ENCODE data around the gene KLHDC7B. TPM values are rescaled to one million over a fixed set of nuclear protein-coding genes. Genes with fewer than 3 reads are reported as not detected.

Gene KLHDC7B
- total and polyA plus RNA-seq, 10 of the 15 experiments (the other 5 are each of a cell fraction or from before 2014, with no cell fraction given) = 0.05 to 2.2 (median 0.93) TPM; not detected in 2

DNA sequence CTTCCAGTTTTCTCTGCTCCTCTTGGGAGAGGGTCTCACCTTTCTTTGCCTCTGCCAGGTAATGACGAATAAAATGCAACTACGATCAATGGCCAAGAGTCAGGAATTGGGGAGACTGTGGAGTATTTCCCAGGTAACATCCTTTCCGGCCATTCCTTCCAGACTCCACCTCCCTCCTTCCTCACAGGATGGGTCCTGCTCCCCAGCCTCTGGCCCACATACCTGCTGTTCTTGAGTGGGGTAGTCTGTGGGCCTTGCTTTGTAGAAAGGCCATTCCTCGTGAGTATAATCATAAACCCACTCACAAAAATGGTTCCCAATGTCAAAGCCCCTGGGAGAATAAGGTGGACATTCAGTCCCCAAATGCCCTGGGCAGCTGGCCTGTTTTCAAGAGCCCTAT, 34.1 kb downstream of the KLHDC7B start (continued):
- TF ChIP-seq, protein P1, sequence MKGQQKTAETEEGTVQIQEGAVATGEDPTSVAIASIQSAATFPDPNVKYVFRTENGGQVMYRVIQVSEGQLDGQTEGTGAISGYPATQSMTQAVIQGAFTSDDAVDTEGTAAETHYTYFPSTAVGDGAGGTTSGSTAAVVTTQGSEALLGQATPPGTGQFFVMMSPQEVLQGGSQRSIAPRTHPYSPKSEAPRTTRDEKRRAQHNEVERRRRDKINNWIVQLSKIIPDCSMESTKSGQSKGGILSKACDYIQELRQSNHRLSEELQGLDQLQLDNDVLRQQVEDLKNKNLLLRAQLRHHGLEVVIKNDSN (IDR thresholded peaks at IDR 0.05; ENCODE audit: borderline replicate concordance, extremely low read length, insufficient read depth, low read depth, low read length) = no peak
- TF ChIP-seq NBN (IDR thresholded peaks at IDR 0.05) = no peak
- TF ChIP-seq RUNX3 (IDR thresholded peaks at IDR 0.05; ENCODE audit: low read length) = no peak

DNA sequence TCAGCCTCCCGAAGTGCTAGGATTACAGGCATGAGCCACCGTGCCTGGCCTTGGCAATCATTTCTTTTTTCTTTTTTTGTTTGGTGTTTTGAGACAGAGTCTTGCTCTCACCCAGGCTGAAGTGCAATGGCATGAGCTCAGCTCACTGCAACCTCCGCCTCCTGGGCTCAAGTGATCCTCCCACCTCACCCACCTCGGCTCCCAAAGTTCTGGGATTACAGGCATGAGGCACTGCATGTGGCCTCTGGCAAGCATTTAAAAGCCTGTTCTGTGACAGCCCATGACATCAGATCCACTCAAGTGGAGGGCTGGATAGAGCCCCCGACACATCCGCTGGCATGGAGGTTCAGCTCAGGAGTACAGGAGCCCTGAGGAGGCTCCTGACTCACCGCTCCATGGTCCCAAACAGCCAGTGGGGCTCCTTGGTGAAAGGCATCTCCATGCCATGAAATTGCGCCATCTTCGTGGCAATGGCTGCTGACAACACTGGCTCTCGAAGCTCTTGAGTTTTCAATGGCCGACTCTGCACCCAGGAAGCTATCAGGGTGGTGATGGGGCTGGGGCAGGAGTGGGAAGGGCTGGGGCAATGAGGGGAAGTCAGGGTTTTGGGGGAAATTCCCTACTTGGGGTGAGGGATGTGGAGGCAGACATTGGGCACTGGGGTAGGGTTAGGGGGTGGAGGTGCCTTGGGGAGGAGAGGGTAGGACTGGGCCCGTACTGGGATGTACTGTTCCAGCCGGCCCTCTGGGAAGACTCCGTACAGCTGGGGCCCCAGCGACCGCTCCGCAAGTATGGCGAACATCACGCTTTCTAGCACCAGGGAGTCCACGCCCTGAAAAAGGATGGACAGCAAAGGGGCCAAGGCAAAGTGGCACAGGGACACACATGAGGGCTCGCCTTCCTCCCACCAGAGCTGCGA, 35.6 kb downstream of the KLHDC7B start:
- peak overlapping the region; percentile 82 for H3K4me2 ChIP-seq (ENCODE audit: control insufficient read depth, insufficient read depth)
- H3K4me1 ChIP-seq (ENCODE audit: control insufficient read depth, insufficient read depth, low read length) = peaks cover 15% of the 10 kb centered on the region
- in situ Hi-C loops (cut with MboI) (no loop called here), intact Hi-C loops (cut with micrococcal nuclease; ENCODE audit: unreplicated experiment) (loop anchor here (5.0 kb wide), 1 partner anchor 54 kb away; the partner anchor contains the start of gene SCO2)
- WGBS (ENCODE audit: insufficient coverage, insufficient replicate concordance, low lambda C conversion rate, missing lambda C conversion rate) = 86% methylated on average over 22 of the region's 22 CpGs
- no peaks in the 10 kb centered on the region for H4K20me1 ChIP-seq (ENCODE audit: control insufficient read depth, insufficient read depth)
- peak overlapping the region; percentile 87 for H3K4me3 ChIP-seq
- no peak overlapping the region for H2AFZ ChIP-seq (ENCODE audit: control insufficient read depth, low read depth, low read length)
- no peak for FAIRE-seq
- no peaks in the 10 kb centered on the region for H3K27me3 ChIP-seq (replicated peaks in 1 of 2; ENCODE audit: control insufficient read depth in 2 of 2, insufficient read depth in 2 of 2, low read length in 1 of 2)
- H3K79me2 ChIP-seq (ENCODE audit: control insufficient read depth, insufficient read depth, low read length) = peaks cover 20% of the 10 kb centered on the region
- no peaks in the 10 kb centered on the region for H3K9me3 ChIP-seq (replicated peaks; ENCODE audit: control insufficient read depth, insufficient read depth, low read length)
- H3K36me3 ChIP-seq (ENCODE audit: control insufficient read depth in 2 of 2, insufficient read depth in 2 of 2, low read length in 1 of 2) = peaks cover 4 to 6% of the 10 kb centered on the region in 2 experiments; a peak in 3 of 4 replicates
- ChIA-PET POLR2A (interaction anchor here (0.6 to 2.6 kb wide), 11 partner anchors 18 to 279 kb away, joined by 3 to 7 read pairs (median 4); partner anchors contain the start of genes ARSA, SYCE3 and TYMP), CTCF (interaction anchor here (0.6 to 3.0 kb wide), 5 partner anchors 18 to 1978 kb away, joined by 3 to 13 read pairs (median 4); partner anchors contain the start of gene SYCE3), SMC1A (ENCODE audit: uncharacterized antibody, unreplicated experiment) (interaction anchor here (0.9 to 2.5 kb wide), 2 partner anchors 39 to 56 kb away, joined by 3 to 8 read pairs; partner anchors contain the start of gene SCO2), RAD21 (ENCODE audit: unreplicated experiment) (interaction anchor here (1.4 to 2.8 kb wide), 3 partner anchors 17 to 56 kb away, joined by 3 to 16 read pairs (median 7); partner anchors contain the start of gene SCO2)
- peak overlapping the region; percentile 82 for H3K9ac ChIP-seq (ENCODE audit: control insufficient read depth, insufficient read depth, low read length)
- BruUV-seq (replicated peaks) = TSS peak; percentile 76
- no peak for ATAC-seq
- DNase-seq (ENCODE audit: low read depth, low spot score) = no peak
- peak overlapping the region; percentile 94 for H3K27ac ChIP-seq (ENCODE audit: control insufficient read depth, insufficient read depth)
- TF ChIP-seq, protein P2, sequence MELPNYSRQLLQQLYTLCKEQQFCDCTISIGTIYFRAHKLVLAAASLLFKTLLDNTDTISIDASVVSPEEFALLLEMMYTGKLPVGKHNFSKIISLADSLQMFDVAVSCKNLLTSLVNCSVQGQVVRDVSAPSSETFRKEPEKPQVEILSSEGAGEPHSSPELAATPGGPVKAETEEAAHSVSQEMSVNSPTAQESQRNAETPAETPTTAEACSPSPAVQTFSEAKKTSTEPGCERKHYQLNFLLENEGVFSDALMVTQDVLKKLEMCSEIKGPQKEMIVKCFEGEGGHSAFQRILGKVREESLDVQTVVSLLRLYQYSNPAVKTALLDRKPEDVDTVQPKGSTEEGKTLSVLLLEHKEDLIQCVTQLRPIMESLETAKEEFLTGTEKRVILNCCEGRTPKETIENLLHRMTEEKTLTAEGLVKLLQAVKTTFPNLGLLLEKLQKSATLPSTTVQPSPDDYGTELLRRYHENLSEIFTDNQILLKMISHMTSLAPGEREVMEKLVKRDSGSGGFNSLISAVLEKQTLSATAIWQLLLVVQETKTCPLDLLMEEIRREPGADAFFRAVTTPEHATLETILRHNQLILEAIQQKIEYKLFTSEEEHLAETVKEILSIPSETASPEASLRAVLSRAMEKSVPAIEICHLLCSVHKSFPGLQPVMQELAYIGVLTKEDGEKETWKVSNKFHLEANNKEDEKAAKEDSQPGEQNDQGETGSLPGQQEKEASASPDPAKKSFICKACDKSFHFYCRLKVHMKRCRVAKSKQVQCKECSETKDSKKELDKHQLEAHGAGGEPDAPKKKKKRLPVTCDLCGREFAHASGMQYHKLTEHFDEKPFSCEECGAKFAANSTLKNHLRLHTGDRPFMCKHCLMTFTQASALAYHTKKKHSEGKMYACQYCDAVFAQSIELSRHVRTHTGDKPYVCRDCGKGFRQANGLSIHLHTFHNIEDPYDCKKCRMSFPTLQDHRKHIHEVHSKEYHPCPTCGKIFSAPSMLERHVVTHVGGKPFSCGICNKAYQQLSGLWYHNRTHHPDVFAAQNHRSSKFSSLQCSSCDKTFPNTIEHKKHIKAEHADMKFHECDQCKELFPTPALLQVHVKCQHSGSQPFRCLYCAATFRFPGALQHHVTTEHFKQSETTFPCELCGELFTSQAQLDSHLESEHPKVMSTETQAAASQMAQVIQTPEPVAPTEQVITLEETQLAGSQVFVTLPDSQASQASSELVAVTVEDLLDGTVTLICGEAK (IDR thresholded peaks at IDR 0.05; ENCODE audit: borderline replicate concordance) = 0 out of 2 replicates have a peak, but pooled peaks have one; percentile 6
- TF ChIP-seq BCL11A (IDR thresholded peaks at IDR 0.05; ENCODE audit: low read depth, low read length) = no peak
- TF ChIP-seq EP300 (IDR thresholded peaks at IDR 0.05; ENCODE audit: borderline replicate concordance in 1 of 2, control insufficient read depth in 1 of 2, low read depth in 2 of 2, low read length in 2 of 2) = no peak
- TF ChIP-seq MYC (IDR thresholded peaks at IDR 0.05; ENCODE audit: insufficient read depth, insufficient read length, insufficient replicate concordance, low read length, severe bottlenecking) = no peak
- TF ChIP-seq, protein P3, sequence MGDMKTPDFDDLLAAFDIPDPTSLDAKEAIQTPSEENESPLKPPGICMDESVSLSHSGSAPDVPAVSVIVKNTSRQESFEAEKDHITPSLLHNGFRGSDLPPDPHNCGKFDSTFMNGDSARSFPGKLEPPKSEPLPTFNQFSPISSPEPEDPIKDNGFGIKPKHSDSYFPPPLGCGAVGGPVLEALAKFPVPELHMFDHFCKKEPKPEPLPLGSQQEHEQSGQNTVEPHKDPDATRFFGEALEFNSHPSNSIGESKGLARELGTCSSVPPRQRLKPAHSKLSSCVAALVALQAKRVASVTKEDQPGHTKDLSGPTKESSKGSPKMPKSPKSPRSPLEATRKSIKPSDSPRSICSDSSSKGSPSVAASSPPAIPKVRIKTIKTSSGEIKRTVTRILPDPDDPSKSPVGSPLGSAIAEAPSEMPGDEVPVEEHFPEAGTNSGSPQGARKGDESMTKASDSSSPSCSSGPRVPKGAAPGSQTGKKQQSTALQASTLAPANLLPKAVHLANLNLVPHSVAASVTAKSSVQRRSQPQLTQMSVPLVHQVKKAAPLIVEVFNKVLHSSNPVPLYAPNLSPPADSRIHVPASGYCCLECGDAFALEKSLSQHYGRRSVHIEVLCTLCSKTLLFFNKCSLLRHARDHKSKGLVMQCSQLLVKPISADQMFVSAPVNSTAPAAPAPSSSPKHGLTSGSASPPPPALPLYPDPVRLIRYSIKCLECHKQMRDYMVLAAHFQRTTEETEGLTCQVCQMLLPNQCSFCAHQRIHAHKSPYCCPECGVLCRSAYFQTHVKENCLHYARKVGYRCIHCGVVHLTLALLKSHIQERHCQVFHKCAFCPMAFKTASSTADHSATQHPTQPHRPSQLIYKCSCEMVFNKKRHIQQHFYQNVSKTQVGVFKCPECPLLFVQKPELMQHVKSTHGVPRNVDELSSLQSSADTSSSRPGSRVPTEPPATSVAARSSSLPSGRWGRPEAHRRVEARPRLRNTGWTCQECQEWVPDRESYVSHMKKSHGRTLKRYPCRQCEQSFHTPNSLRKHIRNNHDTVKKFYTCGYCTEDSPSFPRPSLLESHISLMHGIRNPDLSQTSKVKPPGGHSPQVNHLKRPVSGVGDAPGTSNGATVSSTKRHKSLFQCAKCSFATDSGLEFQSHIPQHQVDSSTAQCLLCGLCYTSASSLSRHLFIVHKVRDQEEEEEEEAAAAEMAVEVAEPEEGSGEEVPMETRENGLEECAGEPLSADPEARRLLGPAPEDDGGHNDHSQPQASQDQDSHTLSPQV (IDR thresholded peaks at IDR 0.05) = no peak
- TF ChIP-seq NR2C1 (IDR thresholded peaks at IDR 0.05) = no peak
- no peak for TF ChIP-seq FOXM1 (IDR thresholded peaks at IDR 0.05; ENCODE audit: low read depth, low read length)

Measured in GM12878 (cell line).